NT2/D1 (cell line): ENCODE data around the gene TTPAL.

Experiments
- DNase-seq: peaks from one replicate; pipeline ENCODE4 v3.0.0-alpha.2; 2011; ENCODE audit warnings: low read depth, low spot score
- H3K27me3 ChIP-seq: 2 replicates; pipeline ENCODE4 v1.6.0; 2011; ENCODE audit warnings: mild to moderate bottlenecking; ENCODE audit not compliant: insufficient read length, insufficient read depth
- H3K36me3 ChIP-seq: 2 replicates; pipeline ENCODE4 v1.6.1; 2011; ENCODE audit warnings: mild to moderate bottlenecking, low read length, mixed read lengths; ENCODE audit not compliant: insufficient read depth, insufficient read length
- H3K4me1 ChIP-seq: 2 replicates; pipeline ENCODE4 v1.5.1; 2011; ENCODE audit not compliant: insufficient read depth, insufficient read length
- H3K4me3 ChIP-seq: 2 replicates; pipeline ENCODE4 v1.5.1; 2011; ENCODE audit warnings: low read depth; ENCODE audit not compliant: insufficient read length
- H3K9ac ChIP-seq: 2 replicates; pipeline ENCODE4 v1.6.0; 2011; ENCODE audit warnings: low read depth; ENCODE audit not compliant: insufficient read length
- H3K9me3 ChIP-seq: 2 replicates; pipeline ENCODE4 v1.5.1; 2011; ENCODE audit warnings: mild to moderate bottlenecking, low read length; ENCODE audit not compliant: insufficient read depth
- SUZ12 ChIP-seq: IDR thresholded peaks from 2 replicates; pipeline ENCODE4 v1.6.1; 2011; ENCODE audit not compliant: insufficient read length, insufficient read depth; ENCODE audit errors: extremely low read depth
- YY1 ChIP-seq: IDR thresholded peaks from 2 replicates; pipeline ENCODE4 v1.6.1; 2011; ENCODE audit not compliant: insufficient read length, insufficient read depth
- ZNF274 ChIP-seq: IDR thresholded peaks from 2 replicates; pipeline ENCODE4 v1.6.1; 2011; ENCODE audit warnings: mild to moderate bottlenecking, low read depth, low read length

TTPAL gene

DNA sequence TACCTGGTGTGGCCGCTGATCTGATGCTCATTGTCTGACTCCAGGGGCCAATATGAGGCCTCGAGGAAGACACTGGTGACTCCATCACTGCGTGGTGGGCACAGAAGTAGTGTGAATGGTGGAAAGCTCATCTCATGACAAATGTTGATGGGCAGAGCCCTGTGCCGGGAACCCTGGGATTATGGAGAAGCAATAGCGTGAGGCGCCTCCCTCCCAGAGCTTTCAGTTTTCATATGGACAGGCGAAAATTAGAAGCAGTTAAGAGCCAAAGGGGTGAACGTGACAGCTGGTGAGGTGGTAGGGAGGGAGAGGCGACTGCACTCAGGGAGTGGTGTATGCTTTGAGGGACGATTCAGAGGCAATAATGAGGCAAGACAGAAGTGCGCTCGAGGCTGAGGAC, 39.3 kb upstream of the TTPAL start:
- Histone ChIP-seq H3K9ac (no peak overlapping the region), H3K4me3 (no peak overlapping the region), H3K4me1 (no peaks in the 10 kb centered on the region), H3K27me3 (no peaks in the 10 kb centered on the region), H3K9me3 (no peaks in the 10 kb centered on the region), H3K36me3 (no peaks in the 10 kb centered on the region)
- no peak for TF ChIP-seq SUZ12
- no peak for TF ChIP-seq YY1
- no peak for TF ChIP-seq ZNF274
- no peak for DNase-seq

DNA sequence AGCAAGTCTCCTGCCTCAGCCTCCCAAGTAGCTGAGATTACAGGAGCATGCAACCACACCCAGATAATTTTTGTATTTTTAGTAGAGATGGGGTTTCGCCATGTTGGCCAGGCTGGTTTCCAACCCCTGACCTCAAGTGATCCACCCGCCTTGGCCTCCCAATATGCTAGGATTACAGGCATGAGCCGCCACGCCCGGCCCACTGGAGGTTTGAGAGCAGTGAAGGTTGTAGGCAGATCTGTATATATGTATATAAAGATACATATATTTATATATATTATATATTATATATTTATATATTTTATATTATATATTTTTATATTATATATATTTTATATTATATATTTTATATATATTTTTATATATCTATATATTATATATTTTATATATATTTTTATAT, 38.2 kb upstream of the TTPAL start:
- Histone ChIP-seq H3K9me3 (no peaks in the 10 kb centered on the region), H3K27me3 (no peaks in the 10 kb centered on the region), H3K4me1 (no peaks in the 10 kb centered on the region), H3K36me3 (no peaks in the 10 kb centered on the region), H3K9ac (no peak overlapping the region), H3K4me3 (no peak overlapping the region)
- TF ChIP-seq ZNF274 (no peak), YY1 (no peak), SUZ12 (no peak)
- no peak for DNase-seq

DNA sequence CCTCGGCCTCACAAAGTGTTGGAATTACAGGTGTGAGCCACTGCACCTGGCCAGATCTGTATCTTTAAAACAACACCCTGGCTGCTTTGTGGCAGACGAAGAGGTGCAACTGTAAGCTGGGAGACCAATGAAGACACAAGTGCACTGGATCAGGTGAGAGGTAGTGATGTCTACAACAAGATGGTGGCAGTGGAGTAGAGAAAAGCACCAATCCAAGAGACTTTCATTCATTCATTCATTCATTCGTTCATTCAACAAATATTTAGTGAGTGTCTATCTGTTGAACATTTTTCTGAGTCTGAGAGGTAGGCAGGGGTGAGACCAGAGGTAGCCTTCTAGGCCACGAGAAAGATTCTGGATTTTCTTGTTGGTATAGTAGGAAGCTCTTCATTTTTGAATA, 36.9 kb upstream of the TTPAL start:
- Histone ChIP-seq H3K9me3 (no peaks in the 10 kb centered on the region), H3K4me1 (no peaks in the 10 kb centered on the region), H3K27me3 (no peaks in the 10 kb centered on the region), H3K36me3 (no peaks in the 10 kb centered on the region), H3K9ac (no peak overlapping the region), H3K4me3 (no peak overlapping the region)
- TF ChIP-seq ZNF274 (no peak), SUZ12 (no peak), YY1 (no peak)
- no peak for DNase-seq

DNA sequence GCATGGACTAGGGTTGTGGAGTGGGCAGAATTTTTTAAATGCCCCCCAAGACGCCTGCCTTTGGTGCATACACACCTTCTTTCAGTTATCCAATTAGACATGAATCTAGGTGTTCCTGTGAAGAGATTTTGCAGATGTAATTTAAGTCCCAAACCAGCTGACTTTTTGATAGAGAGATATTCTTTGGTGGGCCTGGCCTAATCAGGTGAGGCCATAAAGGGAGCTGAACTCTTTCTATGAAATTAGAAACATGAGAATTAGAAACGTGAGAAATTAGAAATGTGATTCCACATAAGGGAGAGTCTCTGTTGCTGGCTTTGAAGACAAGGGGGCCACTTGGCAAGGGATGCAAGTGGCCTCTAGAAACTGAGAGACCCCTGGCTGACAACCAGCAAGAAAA, 36.4 kb upstream of the TTPAL start:
- Histone ChIP-seq H3K4me1 (no peaks in the 10 kb centered on the region), H3K36me3 (no peaks in the 10 kb centered on the region), H3K9me3 (no peaks in the 10 kb centered on the region), H3K4me3 (no peak overlapping the region), H3K9ac (no peak overlapping the region), H3K27me3 (no peaks in the 10 kb centered on the region)
- no peak for DNase-seq
- TF ChIP-seq YY1 (no peak), SUZ12 (no peak), ZNF274 (no peak)

DNA sequence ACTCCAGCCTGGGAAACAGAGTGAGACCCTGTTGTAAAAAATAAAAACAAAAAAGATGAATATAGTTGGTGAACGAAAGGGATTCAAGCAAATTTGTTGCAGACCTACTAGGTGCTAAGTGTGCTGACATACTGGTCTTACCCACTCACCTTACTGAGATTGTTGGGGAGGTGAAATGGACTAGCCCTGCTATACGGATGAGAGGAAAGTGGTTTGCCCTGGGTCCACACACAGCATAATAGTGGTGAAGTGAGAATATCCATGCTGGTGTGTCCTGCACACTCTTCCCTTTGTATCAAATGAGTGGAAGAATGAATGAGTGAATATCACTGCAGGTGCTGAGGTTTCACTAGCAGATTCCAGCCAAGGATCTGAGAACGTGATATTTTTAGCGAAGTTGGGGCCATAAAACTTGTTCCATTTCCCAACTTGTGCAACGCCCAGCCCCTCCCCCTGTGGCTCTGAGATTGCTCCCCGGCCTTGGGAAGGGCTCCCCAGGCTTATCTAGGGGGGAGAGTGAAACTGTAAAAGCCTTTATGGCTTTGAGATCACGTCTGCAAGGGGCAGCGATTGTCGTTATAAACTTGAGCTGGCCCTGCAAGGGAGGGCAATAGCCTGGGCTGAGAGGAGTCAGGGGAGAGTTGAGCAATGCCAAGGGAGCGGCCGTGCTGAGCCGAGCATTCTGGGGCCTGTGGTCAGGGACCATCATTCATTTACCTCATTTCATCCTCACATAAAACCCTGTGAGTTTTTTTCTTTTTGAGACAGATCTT, 33.2 kb upstream of the TTPAL start:
- Histone ChIP-seq H3K4me1 (no peaks in the 10 kb centered on the region), H3K36me3 (no peaks in the 10 kb centered on the region), H3K9ac (no peak overlapping the region), H3K9me3 (no peaks in the 10 kb centered on the region), H3K27me3 (no peaks in the 10 kb centered on the region), H3K4me3 (no peak overlapping the region)
- DNase-seq, result no peak
- no peak for TF ChIP-seq ZNF274

DNA sequence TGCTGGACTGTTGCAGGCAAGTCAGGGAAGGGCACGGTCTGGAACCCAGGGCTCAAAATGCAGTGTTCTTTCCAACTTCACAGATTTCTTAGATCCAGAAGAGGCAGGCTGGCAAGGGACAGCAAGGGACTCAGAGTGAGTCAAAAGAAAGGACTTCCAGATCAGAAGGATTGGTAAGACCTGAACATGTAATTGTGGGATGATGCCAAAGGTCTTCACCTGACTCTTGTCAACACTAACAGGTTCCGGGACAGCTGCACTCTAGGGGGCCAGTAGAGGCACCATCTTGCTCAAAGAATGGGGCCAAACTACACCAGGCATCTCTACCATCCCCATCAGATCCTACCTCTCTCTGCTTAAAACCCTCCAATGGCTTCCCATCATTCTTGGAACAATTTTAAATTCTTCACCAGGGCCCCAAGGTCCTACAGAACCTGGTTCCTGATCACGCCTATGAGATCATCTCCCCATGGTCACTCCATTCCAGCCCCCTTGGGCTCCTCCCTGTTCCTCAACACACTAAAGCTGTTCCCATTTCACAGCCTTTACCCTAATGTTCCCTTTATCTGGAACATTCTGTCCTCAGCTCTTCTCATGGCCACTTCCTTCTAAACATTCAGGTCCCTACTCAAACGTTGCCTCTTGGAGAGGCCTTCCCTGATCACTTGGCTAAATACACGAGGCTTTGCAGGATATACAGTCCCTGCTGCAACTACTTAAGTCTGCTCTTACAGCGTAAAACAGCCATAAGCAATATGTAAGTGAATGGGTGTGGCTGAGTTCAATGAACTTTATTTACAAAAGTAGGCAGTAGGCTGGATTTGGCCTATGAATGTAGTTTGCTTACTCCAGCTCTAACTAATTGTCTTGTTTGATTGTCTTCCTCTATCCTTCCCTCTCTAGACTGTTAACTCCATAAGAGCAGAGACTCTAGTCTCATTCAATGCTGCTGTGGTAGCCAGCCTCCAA, 29.6 kb upstream of the TTPAL start:
- Histone ChIP-seq H3K36me3 (no peaks in the 10 kb centered on the region), H3K4me1 (no peaks in the 10 kb centered on the region), H3K4me3 (no peak overlapping the region), H3K9ac (no peak overlapping the region), H3K27me3 (no peaks in the 10 kb centered on the region), H3K9me3 (no peaks in the 10 kb centered on the region)
- no peak for DNase-seq
- TF ChIP-seq YY1, result no peak

DNA sequence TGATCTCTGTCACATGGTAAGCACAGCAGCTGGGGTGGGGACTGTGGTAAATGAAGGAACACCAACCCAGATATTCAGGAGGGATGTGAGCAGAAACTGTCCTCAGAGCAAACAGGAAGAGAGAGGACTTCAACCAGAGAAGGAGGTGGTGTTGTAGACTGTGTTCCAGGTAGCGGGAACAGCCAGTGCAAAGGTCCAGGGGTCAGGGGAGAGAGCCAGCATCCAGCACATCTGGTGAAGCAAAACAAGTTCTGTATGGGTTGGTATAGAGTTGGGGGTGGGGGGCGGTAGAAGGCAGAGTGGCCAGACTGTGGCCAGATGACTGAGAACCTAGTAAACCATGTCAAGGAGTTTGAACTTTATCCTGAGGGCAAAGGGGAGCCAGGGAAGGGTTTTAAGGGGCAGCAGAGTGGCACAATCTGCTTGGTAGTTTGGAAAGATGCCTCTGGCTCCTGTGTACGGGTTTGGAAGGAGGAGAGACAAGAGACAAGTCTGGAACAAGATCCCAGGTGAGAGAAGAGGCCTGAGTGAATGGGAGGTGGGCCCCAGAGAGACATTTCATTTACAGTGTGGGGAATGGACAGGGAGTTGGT, 27.8 kb upstream of the TTPAL start:
- no peaks in the 10 kb centered on the region for H3K4me1 ChIP-seq
- no peak overlapping the region for H3K4me3 ChIP-seq
- no peaks in the 10 kb centered on the region for H3K27me3 ChIP-seq
- H3K9me3 ChIP-seq, result no peaks in the 10 kb centered on the region
- no peak overlapping the region for H3K9ac ChIP-seq
- TF ChIP-seq SUZ12, result no peak
- no peak for TF ChIP-seq YY1
- TF ChIP-seq ZNF274, result no peak
- H3K36me3 ChIP-seq, result no peaks in the 10 kb centered on the region
- no peak for DNase-seq
